HEK293 (cell line): ENCODE results near the gene ACOT7.

Source experiments
- CTCF ChIA-PET: fragments of 350-600 bp; formaldehyde crosslinking; extraction: SDS; loops from one replicate; lab custom pipeline; 2021; ENCODE audit warnings: antibody characterized with exemption; lab: Yijun Ruan, JAX
- POLR2A ChIA-PET: fragments of 300-600 bp; formaldehyde crosslinking; extraction: SDS; loops from one replicate; lab custom pipeline; 2020; ENCODE audit warnings: antibody characterized with exemption, inconsistent platforms; lab: Yijun Ruan, JAX
- H3K27ac ChIP-seq: fragments of 200-500 bp; sonication (Bioruptor generic); 2 replicates; pipeline ENCODE4 v1.5.1; 2014; ENCODE audit warnings: low read depth, low read length, control low read depth, inconsistent platforms; ENCODE audit errors: extremely low read depth
- H3K36me3 ChIP-seq, 2 experiments: fragments of 200-500 bp in 1 of 2; sonication (Bioruptor generic) in 1 of 2; 1 replicate in 1 of 2; 2 replicates in 1 of 2; pipeline ENCODE4 v1.5.1; 2014 to 2017; ENCODE audit warnings: inconsistent platforms in 2 of 2, low read length in 2 of 2; ENCODE audit not compliant: control insufficient read depth in 2 of 2, insufficient read depth in 1 of 2
- H3K4me1 ChIP-seq: fragments of 200-500 bp; sonication (Bioruptor generic); 2 replicates; pipeline ENCODE4 v1.5.1; 2014; ENCODE audit warnings: mild to moderate bottlenecking, low read length, inconsistent platforms; ENCODE audit not compliant: control insufficient read depth, insufficient read depth
- H3K4me3 ChIP-seq: 2 replicates; pipeline ENCODE4 v1.5.1; 2011; ENCODE audit warnings: low read depth, mild to moderate bottlenecking, control low read depth, low read length, moderate library complexity
- H3K9me3 ChIP-seq: fragments of 200-500 bp; sonication (Bioruptor generic); 2 replicates; pipeline ENCODE4 v1.5.1; 2014; ENCODE audit warnings: low read depth, low read length, inconsistent platforms; ENCODE audit not compliant: control insufficient read depth, insufficient read depth
- BCL6B ChIP-seq: fragments of 450-650 bp; formaldehyde crosslinking; IDR thresholded peaks from 2 replicates; pipeline ENCODE4 v1.5.1; 2017; ENCODE audit warnings: missing biosample characterization, missing genetic modification characterization
- OSR2 ChIP-seq: fragments of 450-650 bp; formaldehyde crosslinking; IDR thresholded peaks from 2 replicates; pipeline ENCODE4 v1.5.1; 2016; ENCODE audit warnings: missing biosample characterization, missing genetic modification characterization
- SALL2 ChIP-seq: fragments of 450-650 bp; formaldehyde crosslinking; IDR thresholded peaks from 2 replicates; pipeline ENCODE4 v1.5.0; 2017; ENCODE audit warnings: missing biosample characterization, mild to moderate bottlenecking, missing genetic modification characterization, borderline replicate concordance
- SCRT1 ChIP-seq: fragments of 450-650 bp; formaldehyde crosslinking; IDR thresholded peaks from 2 replicates; pipeline ENCODE4 v1.5.1; 2016; ENCODE audit warnings: missing biosample characterization, missing genetic modification characterization, borderline replicate concordance
- SETDB1 ChIP-seq: IDR thresholded peaks from one replicate; pipeline ENCODE4 v1.6.1; 2017; ENCODE audit warnings: mild to moderate bottlenecking, low read length, moderate library complexity, mixed read lengths; ENCODE audit not compliant: insufficient read length
- ZBTB17 ChIP-seq: fragments of 450-650 bp; formaldehyde crosslinking; IDR thresholded peaks from 2 replicates; pipeline ENCODE4 v1.5.1; 2016; ENCODE audit warnings: missing biosample characterization, missing genetic modification characterization
- ZFP41 ChIP-seq: fragments of 450-650 bp; formaldehyde crosslinking; IDR thresholded peaks from 2 replicates; pipeline ENCODE4 v1.5.1; 2016; ENCODE audit warnings: missing biosample characterization, missing genetic modification characterization, borderline replicate concordance
- ZNF155 ChIP-seq: fragments of 450-650 bp; formaldehyde crosslinking; IDR thresholded peaks from 2 replicates; pipeline ENCODE4 v1.5.1; 2016; ENCODE audit warnings: missing biosample characterization, missing genetic modification characterization
- ZNF211 ChIP-seq: fragments of 450-650 bp; formaldehyde crosslinking; IDR thresholded peaks from 2 replicates; pipeline ENCODE4 v1.5.1; 2016; ENCODE audit warnings: low read depth, missing biosample characterization, missing genetic modification characterization
- ZNF221 ChIP-seq: fragments of 450-650 bp; formaldehyde crosslinking; IDR thresholded peaks from 2 replicates; pipeline ENCODE4 v1.5.1; 2017; ENCODE audit warnings: missing biosample characterization, missing genetic modification characterization, borderline replicate concordance
- ZNF239 ChIP-seq: fragments of 450-650 bp; formaldehyde crosslinking; IDR thresholded peaks from 2 replicates; pipeline ENCODE4 v1.5.1; 2016; ENCODE audit warnings: missing biosample characterization, missing genetic modification characterization
- ZNF341 ChIP-seq: fragments of 450-650 bp; formaldehyde crosslinking; IDR thresholded peaks from 2 replicates; pipeline ENCODE4; 2016; ENCODE audit warnings: low read depth, missing biosample characterization, missing genetic modification characterization
- ZNF366 ChIP-seq: fragments of 450-650 bp; formaldehyde crosslinking; conservative IDR thresholded peaks from 2 replicates; pipeline ENCODE4 v1.5.1; 2016; ENCODE audit warnings: missing biosample characterization, missing genetic modification characterization
- ZNF394 ChIP-seq: fragments of 450-650 bp; formaldehyde crosslinking; IDR thresholded peaks from 2 replicates; pipeline ENCODE4 v1.5.1; 2016; ENCODE audit warnings: missing biosample characterization, missing genetic modification characterization, mild to moderate bottlenecking, moderate library complexity, borderline replicate concordance
- ZNF398 ChIP-seq: fragments of 450-650 bp; formaldehyde crosslinking; IDR thresholded peaks from 2 replicates; pipeline ENCODE4 v1.5.1; 2017; ENCODE audit warnings: missing biosample characterization, missing genetic modification characterization
- ZNF530 ChIP-seq: fragments of 450-650 bp; formaldehyde crosslinking; IDR thresholded peaks from 2 replicates; pipeline ENCODE4 v1.5.1; 2016; ENCODE audit warnings: low read depth, missing biosample characterization, missing genetic modification characterization
- ZNF549 ChIP-seq: fragments of 450-650 bp; IDR thresholded peaks from 2 replicates; pipeline ENCODE4 v1.5.1; 2018; ENCODE audit warnings: missing biosample characterization, missing genetic modification characterization, mild to moderate bottlenecking, inconsistent platforms, moderate library complexity
- ZNF555 ChIP-seq: fragments of 450-650 bp; formaldehyde crosslinking; conservative IDR thresholded peaks from 2 replicates; pipeline ENCODE4 v1.5.1; 2017; ENCODE audit warnings: missing biosample characterization, mild to moderate bottlenecking, missing genetic modification characterization, inconsistent platforms
- ZNF585B ChIP-seq: fragments of 450-650 bp; formaldehyde crosslinking; IDR thresholded peaks from 2 replicates; pipeline ENCODE4 v1.5.1; 2016; ENCODE audit warnings: missing biosample characterization, missing genetic modification characterization
- ZNF654 ChIP-seq: fragments of 450-650 bp; formaldehyde crosslinking; IDR thresholded peaks from 2 replicates; pipeline ENCODE4 v1.5.1; 2016; ENCODE audit warnings: low read depth, missing biosample characterization, missing genetic modification characterization
- ZNF843 ChIP-seq: fragments of 450-650 bp; formaldehyde crosslinking; IDR thresholded peaks from 2 replicates; pipeline ENCODE4 v1.5.1; 2016; ENCODE audit warnings: missing biosample characterization, missing genetic modification characterization
- ZSCAN16 ChIP-seq: fragments of 450-650 bp; formaldehyde crosslinking; IDR thresholded peaks from 2 replicates; pipeline ENCODE4 v1.5.1; 2016; ENCODE audit warnings: missing biosample characterization, missing genetic modification characterization
- ZSCAN4 ChIP-seq: fragments of 450-650 bp; formaldehyde crosslinking; IDR thresholded peaks from 2 replicates; pipeline ENCODE4 v1.5.1; 2017; ENCODE audit warnings: missing biosample characterization, missing genetic modification characterization
- TF ChIP-seq, protein P1 (sequence below): fragments of 450-650 bp; formaldehyde crosslinking; IDR thresholded peaks from 2 replicates; pipeline ENCODE4 v1.5.1; 2016; ENCODE audit warnings: missing biosample characterization, missing genetic modification characterization
- TF ChIP-seq, protein P2 (sequence below): fragments of 450-650 bp; formaldehyde crosslinking; IDR thresholded peaks from 2 replicates; pipeline ENCODE4 v1.5.1; 2016; ENCODE audit warnings: missing biosample characterization, missing genetic modification characterization, borderline replicate concordance

ACOT7 gene

GRCh38 chr1:6244401-6245049, 149.0 kb downstream of the ACOT7 start:
- no peak for TF ChIP-seq ZNF585B (tag by site-specific recombination)
- no peak for TF ChIP-seq ZNF221
- TF ChIP-seq ZNF211 (tag by site-specific recombination), result no peak
- TF ChIP-seq ZNF155 (tag by site-specific recombination), result no peak
- TF ChIP-seq ZNF341 (tag by site-specific recombination), result no peak
- TF ChIP-seq ZNF366 (tag by site-specific recombination), result no peak
- TF ChIP-seq ZBTB17 (tag by site-specific recombination), result no peak
- TF ChIP-seq ZSCAN16 (tag by site-specific recombination), result no peak
- TF ChIP-seq BCL6B (tag by site-specific recombination), result no peak
- TF ChIP-seq OSR2, result no peak
- TF ChIP-seq SETDB1, result no peak
- TF ChIP-seq ZNF398 (tag by site-specific recombination), result no peak
- TF ChIP-seq ZNF549, result no peak
- no peak for TF ChIP-seq SALL2 (tag by site-specific recombination)
- H3K4me1 ChIP-seq, result no peaks in the 10 kb centered on the region; the same call in 1 of the 2 replicates
- CTCF ChIA-PET, result interaction anchor here (0.6 to 9.2 kb wide), 11 partner anchors 43 to 1274 kb away, joined by 3 to 181 read pairs (median 5); no protein-coding TSS in a partner anchor

GRCh38 chr1:6243993-6244392, 149.6 kb downstream of the ACOT7 start, which contains the start of gene HES3:
HES3 (plus strand) TSS chr1:6244179; CDS start chr1:6244366, 187 bp downstream.
- H3K4me1 ChIP-seq, result no peaks in the 10 kb centered on the region; the same call in 1 of the 2 replicates
- H3K27ac ChIP-seq, result no peak within 1 kb of the TSS
- H3K9me3 ChIP-seq, result no peaks in the 10 kb centered on the region
- ChIA-PET POLR2A (interaction anchor here (0.6 kb wide), 1 partner anchor 181 kb away, joined by 3 read pairs; no protein-coding TSS in a partner anchor), CTCF (interaction anchor here (0.7 to 1.7 kb wide), 5 partner anchors 74 to 200 kb away, joined by 3 to 5 read pairs (median 3); no protein-coding TSS in a partner anchor)
- no peaks in the 10 kb centered on the region for H3K36me3 ChIP-seq
- H3K4me3 ChIP-seq, result no peak within 1 kb of the TSS
- no peak for TF ChIP-seq ZNF654 (tag by site-specific recombination)
- TF ChIP-seq, protein P1, sequence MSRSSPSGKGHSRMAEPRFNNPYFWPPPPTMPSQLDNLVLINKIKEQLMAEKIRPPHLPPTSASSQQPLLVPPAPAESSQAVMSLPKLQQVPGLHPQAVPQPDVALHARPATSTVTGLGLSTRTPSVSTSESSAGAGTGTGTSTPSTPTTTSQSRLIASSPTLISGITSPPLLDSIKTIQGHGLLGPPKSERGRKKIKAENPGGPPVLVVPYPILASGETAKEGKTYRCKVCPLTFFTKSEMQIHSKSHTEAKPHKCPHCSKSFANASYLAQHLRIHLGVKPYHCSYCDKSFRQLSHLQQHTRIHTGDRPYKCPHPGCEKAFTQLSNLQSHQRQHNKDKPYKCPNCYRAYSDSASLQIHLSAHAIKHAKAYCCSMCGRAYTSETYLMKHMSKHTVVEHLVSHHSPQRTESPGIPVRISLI (tag by site-specific recombination), result no peak
- TF ChIP-seq ZNF843, result no peak
- TF ChIP-seq ZNF530, result no peak
- TF ChIP-seq, protein P2, sequence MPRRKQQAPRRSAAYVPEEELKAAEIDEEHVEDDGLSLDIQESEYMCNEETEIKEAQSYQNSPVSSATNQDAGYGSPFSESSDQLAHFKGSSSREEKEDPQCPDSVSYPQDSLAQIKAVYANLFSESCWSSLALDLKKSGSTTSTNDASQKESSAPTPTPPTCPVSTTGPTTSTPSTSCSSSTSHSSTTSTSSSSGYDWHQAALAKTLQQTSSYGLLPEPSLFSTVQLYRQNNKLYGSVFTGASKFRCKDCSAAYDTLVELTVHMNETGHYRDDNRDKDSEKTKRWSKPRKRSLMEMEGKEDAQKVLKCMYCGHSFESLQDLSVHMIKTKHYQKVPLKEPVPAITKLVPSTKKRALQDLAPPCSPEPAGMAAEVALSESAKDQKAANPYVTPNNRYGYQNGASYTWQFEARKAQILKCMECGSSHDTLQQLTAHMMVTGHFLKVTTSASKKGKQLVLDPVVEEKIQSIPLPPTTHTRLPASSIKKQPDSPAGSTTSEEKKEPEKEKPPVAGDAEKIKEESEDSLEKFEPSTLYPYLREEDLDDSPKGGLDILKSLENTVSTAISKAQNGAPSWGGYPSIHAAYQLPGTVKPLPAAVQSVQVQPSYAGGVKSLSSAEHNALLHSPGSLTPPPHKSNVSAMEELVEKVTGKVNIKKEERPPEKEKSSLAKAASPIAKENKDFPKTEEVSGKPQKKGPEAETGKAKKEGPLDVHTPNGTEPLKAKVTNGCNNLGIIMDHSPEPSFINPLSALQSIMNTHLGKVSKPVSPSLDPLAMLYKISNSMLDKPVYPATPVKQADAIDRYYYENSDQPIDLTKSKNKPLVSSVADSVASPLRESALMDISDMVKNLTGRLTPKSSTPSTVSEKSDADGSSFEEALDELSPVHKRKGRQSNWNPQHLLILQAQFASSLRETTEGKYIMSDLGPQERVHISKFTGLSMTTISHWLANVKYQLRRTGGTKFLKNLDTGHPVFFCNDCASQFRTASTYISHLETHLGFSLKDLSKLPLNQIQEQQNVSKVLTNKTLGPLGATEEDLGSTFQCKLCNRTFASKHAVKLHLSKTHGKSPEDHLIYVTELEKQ (tag by site-specific recombination), result no peak
- no peak for TF ChIP-seq ZSCAN4
- TF ChIP-seq ZFP41 (tag by site-specific recombination), result no peak
- no peak for TF ChIP-seq ZNF555 (tag by site-specific recombination)
- TF ChIP-seq ZNF394 (tag by site-specific recombination), result no peak
- TF ChIP-seq ZNF239 (tag by site-specific recombination), result no peak
- TF ChIP-seq SCRT1 (tag by site-specific recombination), result no peak

More at GRCh38 chr1:6244401-6245049, 149.0 kb downstream of the ACOT7 start:
- H3K4me3 ChIP-seq, result no peak overlapping the region
- H3K27ac ChIP-seq, result no peak overlapping the region
- POLR2A ChIA-PET, result interaction anchor here (0.6 to 1.6 kb wide), 2 partner anchors 9 to 181 kb away, joined by 3 to 13 read pairs; partner anchors contain the start of gene ICMT
- no peaks in the 10 kb centered on the region for H3K36me3 ChIP-seq
- H3K9me3 ChIP-seq, result no peaks in the 10 kb centered on the region
